ENCODE measurements around the gene UMAD1. TPM values are rescaled to one million over a fixed set of nuclear protein-coding genes. Genes with fewer than 3 reads are reported as not detected.

Gene UMAD1
- total RNA-seq, 2 donors from 2014 or later, result 19.5 to 31.4 TPM

DNA sequence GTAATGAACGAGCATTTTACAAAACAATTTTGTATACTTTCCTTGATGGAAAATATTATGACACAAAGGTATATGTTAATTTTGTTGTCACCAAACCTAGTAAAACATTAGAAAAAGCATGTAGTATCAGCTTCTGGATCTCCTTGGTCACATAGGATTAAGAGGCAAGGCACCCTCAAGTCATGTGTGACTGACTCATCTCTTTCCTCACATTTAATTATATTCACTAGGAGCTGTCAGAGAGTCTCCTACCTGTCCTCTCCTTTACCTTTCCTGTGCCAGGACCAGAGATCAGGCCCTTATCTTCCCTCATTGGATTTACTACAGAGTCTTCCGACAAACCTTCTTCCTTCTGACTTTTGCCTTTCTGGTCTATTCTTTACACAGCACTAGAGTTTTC, 189.1 kb downstream of the UMAD1 start:
- Histone ChIP-seq H3K36me3 (no peaks in the 10 kb centered on the region), H3K4me3 (no peak overlapping the region), H3K27me3 (replicated peaks; ENCODE audit: insufficient read depth) (no peaks in the 10 kb centered on the region), H3K9me3 (no peaks in the 10 kb centered on the region), H3K4me1 (replicated peaks) (no peaks in the 10 kb centered on the region), H3K27ac (no peak overlapping the region)
- TF ChIP-seq POLR2A (IDR thresholded peaks at IDR 0.05), result no peak
- no peak for TF ChIP-seq POLR2AphosphoS5 (IDR thresholded peaks at IDR 0.05)
- no peak for TF ChIP-seq CTCF (IDR thresholded peaks at IDR 0.05)
- intact Hi-C loops (cut with DNase I), result no loop called here
- no peak for DNase-seq (ENCODE audit: low spot score)
- 82% methylated on average over 2 of the region's 2 CpGs for WGBS

DNA sequence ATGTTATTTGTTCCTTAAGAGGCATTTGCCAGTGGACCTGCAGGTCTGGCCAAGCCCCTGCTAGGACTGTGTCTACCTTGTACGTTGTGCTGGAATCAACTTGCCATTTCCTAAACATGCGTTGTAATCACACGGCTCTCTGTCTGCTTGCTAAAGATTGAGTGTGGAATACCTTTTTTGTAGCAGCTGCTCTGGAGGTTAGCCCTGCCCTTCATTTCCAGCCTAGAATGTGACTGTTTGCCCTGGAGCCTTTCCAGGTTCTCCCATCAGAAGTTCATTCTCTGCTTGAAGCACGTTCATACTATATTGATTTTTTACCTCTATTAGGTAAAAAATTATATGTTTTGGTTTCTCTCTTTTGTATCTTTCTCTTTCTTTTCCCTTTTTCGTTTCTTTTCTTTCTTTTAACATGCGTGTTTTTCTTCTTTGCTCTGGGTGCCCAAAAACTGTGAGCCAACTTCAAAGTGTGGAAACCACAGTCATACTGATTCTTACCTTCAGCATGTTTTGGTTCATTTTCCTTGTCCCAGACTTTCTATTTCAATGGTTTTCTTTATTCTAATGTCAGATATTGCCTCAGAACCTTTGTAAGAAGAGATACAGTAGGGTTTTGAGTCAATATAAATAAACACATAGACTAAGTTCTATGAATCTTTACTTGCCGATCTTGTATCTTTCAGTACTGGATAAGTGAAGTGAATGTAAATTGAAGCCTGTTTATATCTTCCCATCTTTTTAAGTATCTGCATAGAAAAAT, 189.7 kb downstream of the UMAD1 start:
- TF ChIP-seq CTCF (IDR thresholded peaks at IDR 0.05), result no peak
- no peak for TF ChIP-seq POLR2AphosphoS5 (IDR thresholded peaks at IDR 0.05)
- TF ChIP-seq POLR2A (IDR thresholded peaks at IDR 0.05), result no peak
- H3K9me3 ChIP-seq, result no peaks in the 10 kb centered on the region
- no peaks in the 10 kb centered on the region for H3K27me3 ChIP-seq (replicated peaks; ENCODE audit: insufficient read depth)
- intact Hi-C loops (cut with DNase I), result no loop called here
- WGBS, result 52% methylated on average over 6 of the region's 7 CpGs
- H3K27ac ChIP-seq, result no peak overlapping the region
- H3K4me3 ChIP-seq, result no peak overlapping the region
- no peaks in the 10 kb centered on the region for H3K36me3 ChIP-seq
- no peaks in the 10 kb centered on the region for H3K4me1 ChIP-seq (replicated peaks)
- no peak for DNase-seq (ENCODE audit: low spot score)

- Histone ChIP-seq H3K4me1 (replicated peaks) (no peaks in the 10 kb centered on the region), H3K27me3 (replicated peaks; ENCODE audit: insufficient read depth) (no peaks in the 10 kb centered on the region), H3K9me3 (no peaks in the 10 kb centered on the region), H3K27ac (no peak overlapping the region), H3K36me3 (no peaks in the 10 kb centered on the region), H3K4me3 (no peak overlapping the region)
- no peak for TF ChIP-seq POLR2A (IDR thresholded peaks at IDR 0.05)
- DNase-seq (ENCODE audit: low spot score), result no peak
- WGBS, result 88% methylated on average over 5 of the region's 5 CpGs
- intact Hi-C loops (cut with DNase I), result no loop called here
These were observed 192.0 kb downstream of the UMAD1 start for GRCh38 chr7:7832518-7832917.

DNA sequence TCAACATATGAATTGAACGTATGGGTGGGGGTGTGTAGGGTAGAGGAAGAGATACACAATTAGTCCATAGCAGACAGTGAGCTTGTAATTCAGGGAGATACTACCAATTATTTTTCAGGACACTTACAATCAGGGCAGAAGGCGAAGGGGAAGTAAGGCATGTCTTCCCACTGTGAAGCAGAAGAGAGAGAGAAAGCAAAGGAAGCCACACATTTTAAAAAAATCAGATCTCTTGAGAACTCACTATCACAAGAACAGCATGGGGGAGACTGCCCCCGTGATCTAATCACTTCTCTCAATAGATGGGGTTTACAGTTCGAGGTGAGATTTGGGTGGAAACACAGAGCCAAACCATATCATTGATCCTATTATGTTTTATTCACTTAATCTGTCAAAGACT, 194.2 kb downstream of the UMAD1 start:
- no peak overlapping the region for H3K27ac ChIP-seq
- no peaks in the 10 kb centered on the region for H3K4me1 ChIP-seq (replicated peaks)
- H3K27me3 ChIP-seq (replicated peaks; ENCODE audit: insufficient read depth), result no peaks in the 10 kb centered on the region
- no peak for DNase-seq (ENCODE audit: low spot score)
- H3K9me3 ChIP-seq, result no peaks in the 10 kb centered on the region
- intact Hi-C loops (cut with DNase I), result no loop called here
- no peaks in the 10 kb centered on the region for H3K36me3 ChIP-seq
- WGBS, result 84% methylated on average over 4 of the region's 4 CpGs
- TF ChIP-seq POLR2A (IDR thresholded peaks at IDR 0.05) (no peak), CTCF (IDR thresholded peaks at IDR 0.05) (no peak), POLR2AphosphoS5 (IDR thresholded peaks at IDR 0.05) (no peak)
- no peak overlapping the region for H3K4me3 ChIP-seq

DNA sequence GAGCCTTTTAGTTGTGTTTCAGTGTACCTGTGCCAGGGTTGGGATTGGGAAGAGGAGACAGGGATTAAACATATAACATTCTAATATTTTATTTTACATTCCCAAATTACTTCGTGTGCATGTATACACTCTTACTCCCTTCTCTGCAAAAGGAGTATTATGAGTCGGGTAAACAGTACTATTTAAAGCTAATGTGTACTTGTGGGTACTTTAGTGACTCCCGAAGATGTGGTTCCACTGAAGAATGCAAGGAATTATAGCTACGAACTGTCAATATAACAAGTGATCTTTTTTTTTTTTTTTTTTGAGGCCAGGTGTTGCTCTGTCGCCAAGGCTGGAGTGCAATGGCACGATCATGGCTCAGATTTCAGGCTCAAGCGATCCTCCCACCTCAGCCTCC, 200.5 kb downstream of the UMAD1 start:
- TF ChIP-seq CTCF (IDR thresholded peaks at IDR 0.05) (no peak), POLR2A (IDR thresholded peaks at IDR 0.05) (no peak), POLR2AphosphoS5 (IDR thresholded peaks at IDR 0.05) (no peak)
- Histone ChIP-seq H3K4me3 (no peak overlapping the region), H3K27me3 (replicated peaks; ENCODE audit: insufficient read depth) (no peaks in the 10 kb centered on the region), H3K27ac (no peak overlapping the region), H3K4me1 (replicated peaks) (no peaks in the 10 kb centered on the region), H3K36me3 (no peaks in the 10 kb centered on the region), H3K9me3 (no peaks in the 10 kb centered on the region)
- WGBS, result 96% methylated on average over 7 of the region's 7 CpGs
- intact Hi-C loops (cut with DNase I), result no loop called here
- no peak for DNase-seq (ENCODE audit: low spot score)
